ENCODE data around the gene CNTROB.
A peak's percentile ranks its signal among the peaks of the same experiment; 100 is the strongest.
"Not testable (repeated sequence)": the region's sequence is repeated elsewhere in the genome, so short reads cannot be mapped to it uniquely, and the experiment has no call there.

CNTROB gene

GRCh38 chr17:7944326-7944725 is 12.3 kb downstream of the CNTROB start:
- no peak for DNase-seq

- DNase-seq: no peak
These were observed 13.6 kb downstream of the CNTROB start for GRCh38 chr17:7945651-7946050.

GRCh38 chr17:7946441-7946840 is 14.4 kb downstream of the CNTROB start:
- no peak for DNase-seq

- DNase-seq: no peak
These were observed 15.6 kb downstream of the CNTROB start for GRCh38 chr17:7947651-7948050.

- no peak for DNase-seq
These were observed 18.6 kb downstream of the CNTROB start for GRCh38 chr17:7950578-7950977.

GRCh38 chr17:7951143-7951792 is 19.3 kb downstream of the CNTROB start:
- DNase-seq: no peak

GRCh38 chr17:7953266-7953665 is 21.3 kb downstream of the CNTROB start:
- DNase-seq: not testable (repeated sequence)

GRCh38 chr17:7955414-7956227 is 23.6 kb downstream of the CNTROB start:
- no peak for DNase-seq

- no peak for DNase-seq
These were observed 24.4 kb downstream of the CNTROB start for GRCh38 chr17:7956228-7956965.

GRCh38 chr17:7959503-7960253 is 27.7 kb downstream of the CNTROB start:
- DNase-seq: no peak

- no peak for DNase-seq
These were observed 29.4 kb downstream of the CNTROB start for GRCh38 chr17:7961421-7961820.

- DNase-seq: no peak
These were observed 35.7 kb downstream of the CNTROB start for GRCh38 chr17:7967751-7968150.

GRCh38 chr17:7969433-7969832 is 37.4 kb downstream of the CNTROB start:
- DNase-seq: no peak

GRCh38 chr17:7971651-7972050 is 39.6 kb downstream of the CNTROB start:
- no peak for DNase-seq

GRCh38 chr17:7972131-7972785 is 40.3 kb downstream of the CNTROB start:
- DNase-seq: no peak

- DNase-seq: no peak
These were observed 42.7 kb downstream of the CNTROB start for GRCh38 chr17:7974638-7975131.

- DNase-seq: no peak
These were observed 45.0 kb downstream of the CNTROB start for GRCh38 chr17:7977039-7977438.

- no peak for DNase-seq
These were observed 45.8 kb downstream of the CNTROB start for GRCh38 chr17:7977805-7978204.

GRCh38 chr17:7982173-7982572 is 50.2 kb downstream of the CNTROB start:
- DNase-seq: peak; percentile 73

- no peak for DNase-seq
These were observed 50.7 kb downstream of the CNTROB start for GRCh38 chr17:7982666-7983065.

GRCh38 chr17:7984904-7985303 is 52.9 kb downstream of the CNTROB start:
- DNase-seq: no peak
